ENCODE results near the gene NCEH1.

The NCEH1 gene

DNA sequence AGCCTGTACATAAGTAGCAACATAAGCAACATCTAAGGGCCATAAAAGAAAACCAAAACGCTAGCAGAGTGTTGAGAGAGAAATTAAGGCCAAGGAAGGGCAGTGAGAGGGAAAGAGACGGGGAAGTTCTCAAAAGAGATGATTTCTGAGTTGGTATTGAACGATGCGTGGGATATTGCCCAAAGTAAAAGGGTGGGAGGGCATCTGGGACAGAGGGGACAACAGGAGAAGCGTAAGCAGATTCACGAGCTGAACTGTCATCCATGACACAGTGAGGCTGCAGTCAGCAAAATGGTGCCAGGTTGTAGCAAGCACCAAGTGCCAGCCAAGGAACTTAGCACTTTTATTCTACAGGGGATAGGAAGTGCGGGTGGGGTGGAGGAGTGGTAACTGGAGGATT lies 11.8 kb downstream of the NCEH1 start:
- DNase-seq, result no peak
- Mint-ChIP-seq H3K36me3 (ENCODE audit: low read depth) (no peaks in the 10 kb centered on the region), H3K4me1 (peaks cover 21% of the 10 kb centered on the region), H3K9me3 (no peaks in the 10 kb centered on the region), H3K27ac (no peak overlapping the region), H3K27me3 (ENCODE audit: low read depth, poor library complexity) (no peaks in the 10 kb centered on the region), H3K4me3 (no peak overlapping the region)
- TF ChIP-seq, protein P1, sequence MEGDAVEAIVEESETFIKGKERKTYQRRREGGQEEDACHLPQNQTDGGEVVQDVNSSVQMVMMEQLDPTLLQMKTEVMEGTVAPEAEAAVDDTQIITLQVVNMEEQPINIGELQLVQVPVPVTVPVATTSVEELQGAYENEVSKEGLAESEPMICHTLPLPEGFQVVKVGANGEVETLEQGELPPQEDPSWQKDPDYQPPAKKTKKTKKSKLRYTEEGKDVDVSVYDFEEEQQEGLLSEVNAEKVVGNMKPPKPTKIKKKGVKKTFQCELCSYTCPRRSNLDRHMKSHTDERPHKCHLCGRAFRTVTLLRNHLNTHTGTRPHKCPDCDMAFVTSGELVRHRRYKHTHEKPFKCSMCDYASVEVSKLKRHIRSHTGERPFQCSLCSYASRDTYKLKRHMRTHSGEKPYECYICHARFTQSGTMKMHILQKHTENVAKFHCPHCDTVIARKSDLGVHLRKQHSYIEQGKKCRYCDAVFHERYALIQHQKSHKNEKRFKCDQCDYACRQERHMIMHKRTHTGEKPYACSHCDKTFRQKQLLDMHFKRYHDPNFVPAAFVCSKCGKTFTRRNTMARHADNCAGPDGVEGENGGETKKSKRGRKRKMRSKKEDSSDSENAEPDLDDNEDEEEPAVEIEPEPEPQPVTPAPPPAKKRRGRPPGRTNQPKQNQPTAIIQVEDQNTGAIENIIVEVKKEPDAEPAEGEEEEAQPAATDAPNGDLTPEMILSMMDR (IDR thresholded peaks at IDR 0.05), result no peak

DNA sequence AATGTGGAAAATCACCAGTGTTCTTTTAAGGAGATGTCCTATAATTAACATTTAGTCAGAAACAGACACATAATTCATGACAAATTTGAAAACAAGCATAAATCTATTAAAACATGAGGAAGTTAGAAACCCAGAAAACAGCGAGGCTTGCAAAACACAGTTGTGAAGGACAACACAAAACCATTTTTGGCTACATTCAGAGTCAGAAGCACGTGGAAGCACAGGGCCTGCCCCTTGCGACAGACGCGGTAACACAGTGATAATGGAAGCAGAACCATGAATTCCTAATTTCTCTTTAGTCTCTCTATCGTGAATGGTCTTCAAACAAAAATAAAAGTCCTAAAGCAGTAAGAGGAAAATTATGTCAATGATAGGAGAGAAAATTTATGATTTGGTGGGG lies 12.2 kb downstream of the NCEH1 start:
- Mint-ChIP-seq H3K4me3 (no peak overlapping the region), H3K27me3 (ENCODE audit: low read depth, poor library complexity) (no peaks in the 10 kb centered on the region), H3K36me3 (ENCODE audit: low read depth) (no peaks in the 10 kb centered on the region), H3K27ac (no peak overlapping the region), H3K9me3 (no peaks in the 10 kb centered on the region), H3K4me1 (peaks cover 21% of the 10 kb centered on the region)
- no peak for DNase-seq
- TF ChIP-seq, protein P1 (IDR thresholded peaks at IDR 0.05), result no peak

DNA sequence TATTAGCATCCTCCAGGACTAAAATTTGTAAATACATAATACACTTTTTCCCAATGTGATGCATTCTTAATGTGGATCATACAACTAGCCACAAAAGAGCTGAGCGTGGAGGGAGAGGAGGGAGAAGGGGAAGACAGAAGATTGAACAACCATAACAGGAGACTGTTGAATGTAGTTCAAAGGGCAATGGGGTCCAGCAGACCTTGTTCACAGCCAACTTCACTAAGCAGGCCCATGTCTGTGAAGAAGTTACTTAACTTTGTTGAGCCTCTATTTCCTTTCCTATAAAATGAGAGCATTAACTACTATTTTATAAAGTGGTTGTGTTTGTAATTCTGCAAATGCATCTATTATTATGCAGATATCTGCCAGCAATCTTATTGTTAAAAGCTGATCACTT lies 13.3 kb downstream of the NCEH1 start:
- no peaks in the 10 kb centered on the region for H3K27me3 Mint-ChIP-seq (ENCODE audit: low read depth, poor library complexity)

DNA sequence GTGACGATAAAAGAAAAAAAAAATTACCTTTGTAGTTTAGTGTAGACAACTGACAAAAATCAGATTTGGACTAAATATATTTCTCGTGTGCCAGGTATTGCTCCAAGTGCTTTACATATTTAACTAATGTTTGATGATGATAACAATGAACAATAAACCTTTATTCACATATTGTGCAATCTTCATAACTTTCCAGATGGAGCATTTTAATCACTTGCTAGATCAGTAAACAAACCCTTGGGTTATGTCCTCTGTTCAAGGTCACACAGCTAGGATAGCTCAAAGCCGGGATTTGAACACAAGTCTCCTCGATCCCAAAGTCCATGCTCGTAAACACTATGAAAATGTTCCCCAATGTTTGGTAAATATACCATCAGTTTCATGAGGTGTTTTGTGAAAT lies 14.5 kb downstream of the NCEH1 start:
- TF ChIP-seq, protein P1 (IDR thresholded peaks at IDR 0.05), result no peak
- Mint-ChIP-seq H3K4me3 (no peak overlapping the region), H3K9me3 (no peaks in the 10 kb centered on the region), H3K27ac (no peak overlapping the region), H3K36me3 (ENCODE audit: low read depth) (no peaks in the 10 kb centered on the region), H3K27me3 (ENCODE audit: low read depth, poor library complexity) (no peaks in the 10 kb centered on the region), H3K4me1 (peaks cover 12% of the 10 kb centered on the region)
- no peak for DNase-seq

More for the DNA sequence above, 13.3 kb downstream of the NCEH1 start:
- no peak for DNase-seq
- H3K9me3 Mint-ChIP-seq, result no peaks in the 10 kb centered on the region
- no peaks in the 10 kb centered on the region for H3K36me3 Mint-ChIP-seq (ENCODE audit: low read depth)
- H3K4me3 Mint-ChIP-seq, result no peak overlapping the region
- TF ChIP-seq, protein P1 (IDR thresholded peaks at IDR 0.05), result no peak
- H3K27ac Mint-ChIP-seq, result no peak overlapping the region
- peaks cover 21% of the 10 kb centered on the region for H3K4me1 Mint-ChIP-seq

DNA sequence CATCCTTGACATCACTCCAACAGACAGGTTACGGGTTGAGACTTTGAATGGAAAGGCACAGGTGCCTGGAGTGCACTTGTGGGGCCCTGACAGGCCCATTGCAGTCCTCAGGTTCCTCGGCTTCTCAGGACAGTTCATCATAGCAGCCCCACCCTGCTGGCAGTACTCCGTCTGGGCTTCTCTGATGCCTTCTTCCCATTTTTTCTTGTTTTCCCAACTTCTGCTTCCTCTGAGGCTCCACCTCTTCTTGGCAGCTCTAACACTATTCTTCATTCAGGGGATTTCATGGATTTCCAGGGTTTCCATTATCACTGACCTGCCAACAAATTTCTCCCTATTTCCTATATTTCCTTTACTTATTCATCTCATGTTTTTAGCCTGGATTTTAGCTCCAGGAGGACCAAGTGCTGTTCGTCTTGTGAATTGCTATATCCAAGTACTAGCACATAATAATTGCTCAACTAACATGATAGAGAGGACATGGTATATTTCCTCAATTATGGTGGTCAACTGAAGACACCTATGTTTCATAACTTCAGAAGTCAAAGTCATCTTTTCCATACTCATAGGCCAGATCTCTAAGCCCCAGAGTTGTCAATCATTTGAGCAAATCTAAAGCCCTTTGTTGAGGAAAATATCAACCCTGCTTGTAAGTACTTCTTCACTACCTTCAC lies 16.2 kb downstream of the NCEH1 start:
- no peak overlapping the region for H3K27ac Mint-ChIP-seq
- no peaks in the 10 kb centered on the region for H3K36me3 Mint-ChIP-seq (ENCODE audit: low read depth)
- TF ChIP-seq, protein P1 (IDR thresholded peaks at IDR 0.05), result no peak
- H3K4me3 Mint-ChIP-seq, result no peak overlapping the region
- DNase-seq, result no peak
- H3K4me1 Mint-ChIP-seq, result peaks cover 12% of the 10 kb centered on the region
- no peaks in the 10 kb centered on the region for H3K9me3 Mint-ChIP-seq
- H3K27me3 Mint-ChIP-seq (ENCODE audit: low read depth, poor library complexity), result no peaks in the 10 kb centered on the region

DNA sequence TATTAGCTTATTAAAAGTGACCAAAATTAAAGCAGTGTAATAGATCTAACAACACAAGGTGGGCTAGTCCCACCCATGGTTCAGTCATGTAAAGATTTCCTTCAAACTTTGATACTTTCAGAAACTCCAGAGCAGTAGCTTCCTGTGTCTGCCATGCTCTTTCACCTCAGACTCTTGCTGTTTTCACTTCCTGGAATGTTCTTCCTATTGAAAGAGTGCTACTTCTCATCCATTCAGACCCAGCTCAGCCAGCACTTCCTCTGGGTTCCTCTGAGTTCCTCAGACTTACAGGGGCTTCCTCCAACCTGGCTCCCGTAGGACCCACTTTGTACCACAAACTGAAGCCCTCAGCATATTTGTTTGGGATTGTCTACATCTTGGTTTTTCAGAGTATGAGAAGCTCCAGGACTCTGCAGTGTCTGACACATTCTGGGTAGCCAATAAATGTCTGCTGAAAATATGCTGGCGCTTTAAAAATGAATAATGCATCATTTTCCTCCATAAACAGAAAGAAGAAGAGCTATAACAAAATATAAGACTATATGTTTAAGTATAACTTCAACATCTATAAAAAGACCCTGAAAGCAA lies 18.0 kb downstream of the NCEH1 start:
- TF ChIP-seq, protein P1 (IDR thresholded peaks at IDR 0.05), result no peak
- no peaks in the 10 kb centered on the region for H3K9me3 Mint-ChIP-seq
- no peaks in the 10 kb centered on the region for H3K4me1 Mint-ChIP-seq
- no peak overlapping the region for H3K4me3 Mint-ChIP-seq
- no peaks in the 10 kb centered on the region for H3K27me3 Mint-ChIP-seq (ENCODE audit: low read depth, poor library complexity)
- no peaks in the 10 kb centered on the region for H3K36me3 Mint-ChIP-seq (ENCODE audit: low read depth)
- H3K27ac Mint-ChIP-seq, result peak overlapping the region; percentile 44
- no peak for DNase-seq

All from nephron progenitor cell (in vitro differentiated cells).